Trophoblast cell (in vitro differentiated cells and primary cell): Measurements from ENCODE around the gene ADGRG3.

Experiments used
- DNase-seq, 2 donors: peaks; one replicate each; pipeline ENCODE4 v3.0.0-alpha.2; 2016
- H2AFZ ChIP-seq: 2 replicates; pipeline ENCODE4 v1.6.1; 2013; ENCODE audit warnings: low read length, moderate library complexity, mild to moderate bottlenecking; ENCODE audit not compliant: insufficient read depth, poor library complexity
- H2AK5ac ChIP-seq: 2 replicates; pipeline ENCODE4 v1.6.1; 2013; ENCODE audit warnings: mild to moderate bottlenecking, low read length
- H2BK120ac ChIP-seq: 2 replicates; pipeline ENCODE4 v1.6.1; 2013; ENCODE audit warnings: low read length, mild to moderate bottlenecking, moderate library complexity; ENCODE audit not compliant: insufficient read depth, poor library complexity
- H2BK12ac ChIP-seq: 2 replicates; pipeline ENCODE4 v1.6.1; 2013; ENCODE audit warnings: mild to moderate bottlenecking, low read length, moderate library complexity
- H2BK5ac ChIP-seq: 2 replicates; pipeline ENCODE4 v1.6.1; 2013; ENCODE audit warnings: low read length, low read depth, moderate library complexity, mild to moderate bottlenecking; ENCODE audit not compliant: poor library complexity
- H3K14ac ChIP-seq: 2 replicates; pipeline ENCODE4 v1.6.1; 2013; ENCODE audit warnings: mild to moderate bottlenecking, low read length
- H3K18ac ChIP-seq: 2 replicates; pipeline ENCODE4 v1.6.1; 2013; ENCODE audit warnings: mild to moderate bottlenecking, low read length
- H3K23ac ChIP-seq: 2 replicates; pipeline ENCODE4 v1.6.1; 2013; ENCODE audit warnings: low read length
- H3K27ac ChIP-seq: 2 replicates; pipeline ENCODE4 v1.5.1; 2013; ENCODE audit warnings: low read depth, mild to moderate bottlenecking, inconsistent platforms, low read length, moderate library complexity
- H3K27me3 ChIP-seq: 2 replicates; pipeline ENCODE4 v1.6.1; 2013; ENCODE audit warnings: inconsistent platforms, mild to moderate bottlenecking, low read length, moderate library complexity; ENCODE audit not compliant: insufficient read depth
- H3K36me3 ChIP-seq, 2 experiments: 1 replicate in 1 of 2; 2 replicates in 1 of 2; pipeline ENCODE4 v1.6.1; 2013; ENCODE audit warnings: low read length in 2 of 2, mild to moderate bottlenecking in 2 of 2, moderate library complexity in 1 of 2; ENCODE audit not compliant: insufficient read depth in 2 of 2, control insufficient read depth in 1 of 2
- H3K4ac ChIP-seq: 2 replicates; pipeline ENCODE4 v1.6.1; 2013; ENCODE audit warnings: low read depth, mild to moderate bottlenecking, low read length, moderate library complexity
- H3K4me1 ChIP-seq, 2 experiments: 1 replicate in 1 of 2; 2 replicates in 1 of 2; pipeline ENCODE4 v1.6.1; 2013; ENCODE audit warnings: low read length in 2 of 2, mild to moderate bottlenecking in 2 of 2, moderate library complexity in 1 of 2; ENCODE audit not compliant: insufficient read depth in 2 of 2, control insufficient read depth in 1 of 2
- H3K4me2 ChIP-seq: 2 replicates; pipeline ENCODE4 v1.6.1; 2013; ENCODE audit warnings: inconsistent platforms, mild to moderate bottlenecking, low read length, moderate library complexity
- H3K4me3 ChIP-seq: 2 replicates; pipeline ENCODE4 v1.5.1; 2013; ENCODE audit warnings: mild to moderate bottlenecking, low read depth, low read length, inconsistent platforms
- H3K79me1 ChIP-seq: one replicate; pipeline ENCODE4 v1.6.1; 2013; ENCODE audit warnings: low read length
- H3K79me2 ChIP-seq: 2 replicates; pipeline ENCODE4 v1.6.1; 2013; ENCODE audit warnings: low read length, mild to moderate bottlenecking; ENCODE audit not compliant: control insufficient read depth, insufficient read depth, poor library complexity
- H3K9ac ChIP-seq: 2 replicates; pipeline ENCODE4 v1.6.1; 2013; ENCODE audit warnings: mild to moderate bottlenecking, low read length
- H3K9me3 ChIP-seq: 2 replicates; pipeline ENCODE4 v1.6.1; 2013; ENCODE audit warnings: low read depth, mild to moderate bottlenecking, control low read depth, inconsistent platforms, low read length; ENCODE audit not compliant: insufficient read depth
- H4K12ac ChIP-seq: 2 replicates; pipeline ENCODE4 v1.6.1; 2013; ENCODE audit warnings: low read depth, mild to moderate bottlenecking, low read length, moderate library complexity
- H4K8ac ChIP-seq: 2 replicates; pipeline ENCODE4 v1.6.1; 2013; ENCODE audit warnings: low read depth, mild to moderate bottlenecking, low read length, moderate library complexity
- H4K91ac ChIP-seq: one replicate; pipeline ENCODE4 v1.6.1; 2013; ENCODE audit warnings: low read depth, mild to moderate bottlenecking, low read length, moderate library complexity
- WGBS: extraction: QIAGEN DNeasy Blood & Tissue Kit; methylation state at CpG from one replicate; pipeline ENCODE4 v1.1.7; 2013; ENCODE audit warnings: missing lambda C conversion rate; ENCODE audit not compliant: insufficient read length, insufficient coverage; ENCODE audit errors: extremely low coverage; 5-methylcytosine and 5-hydroxymethylcytosine counted together

The ADGRG3 gene

DNA sequence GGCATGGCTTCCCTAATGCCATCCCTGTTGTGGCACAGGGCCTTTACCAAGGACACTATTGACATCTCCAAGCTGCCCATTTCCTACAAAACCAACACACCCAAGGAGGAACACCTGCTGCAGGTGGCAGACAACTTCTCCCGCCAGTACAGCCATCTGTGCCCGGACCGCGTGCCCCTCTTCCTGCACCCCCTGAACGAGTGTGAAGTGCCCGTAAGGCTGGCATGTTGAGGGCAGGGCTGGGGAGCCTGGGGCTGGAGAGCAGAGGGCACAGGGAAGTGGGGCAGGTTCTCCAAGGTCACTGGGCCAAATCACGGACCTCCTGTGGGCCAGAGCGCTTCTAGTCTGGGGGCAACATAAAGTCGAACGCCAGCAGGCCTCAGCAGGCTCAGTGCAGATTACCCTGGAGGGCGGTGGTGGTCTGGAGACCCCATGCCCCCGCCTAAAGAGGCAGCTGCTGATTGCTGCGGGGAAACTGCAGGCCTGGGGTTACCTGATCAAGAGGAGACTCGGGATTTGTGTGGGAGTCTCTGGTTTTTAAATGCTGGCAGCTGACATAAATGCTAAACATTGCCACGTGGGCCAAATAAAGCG, 30.8 kb downstream of the ADGRG3 start:
- peaks cover 2% of the 10 kb centered on the region for H3K9me3 ChIP-seq
- no peak overlapping the region for H3K27ac ChIP-seq
- no peak for DNase-seq
- no peak overlapping the region for H3K14ac ChIP-seq
- H4K8ac ChIP-seq, result no peak overlapping the region
- peaks cover 17 to 19% of the 10 kb centered on the region in 2 experiments for H3K4me1 ChIP-seq
- WGBS, result no CpG with 5 or more reads among the region's 16 CpGs
- peaks cover 3% of the 10 kb centered on the region for H3K79me1 ChIP-seq
- no peaks in the 10 kb centered on the region for H3K27me3 ChIP-seq
- peak overlapping the region; percentile 15 for H2BK120ac ChIP-seq
- H2BK12ac ChIP-seq, result no peak overlapping the region
- H3K4me3 ChIP-seq, result no peak overlapping the region
- H2AFZ ChIP-seq, result no peak overlapping the region
- H3K18ac ChIP-seq, result no peak overlapping the region
- no peak overlapping the region for H4K91ac ChIP-seq
- no peak overlapping the region for H2BK5ac ChIP-seq
- H3K36me3 ChIP-seq, result no peaks in the 10 kb centered on the region
- no peak overlapping the region for H3K9ac ChIP-seq
- H3K79me2 ChIP-seq, result no peaks in the 10 kb centered on the region
- no peak overlapping the region for H3K23ac ChIP-seq
- H3K4ac ChIP-seq, result no peak overlapping the region
- H2AK5ac ChIP-seq, result no peak overlapping the region
- no peak overlapping the region for H4K12ac ChIP-seq
- H3K4me2 ChIP-seq, result no peak overlapping the region

DNA sequence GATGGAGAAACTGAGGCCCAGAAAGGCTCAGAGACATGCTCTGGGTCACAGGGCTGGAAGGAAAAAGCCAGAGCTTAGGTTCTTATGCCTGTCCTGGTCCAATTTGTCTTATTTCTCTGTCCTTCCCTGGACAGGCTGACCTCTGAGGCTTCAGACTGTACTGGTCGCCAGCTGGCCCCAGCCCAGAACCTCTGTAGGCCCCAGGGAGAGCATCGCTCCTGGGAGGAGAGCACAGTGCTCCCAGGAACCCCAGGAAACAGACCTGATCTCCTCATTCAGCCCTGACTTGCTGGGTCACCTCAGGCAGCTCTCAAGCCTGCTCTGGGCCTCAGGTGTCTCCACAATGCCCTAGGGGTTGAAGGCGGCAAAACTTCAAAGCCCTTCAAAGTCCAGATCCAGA, 31.4 kb downstream of the ADGRG3 start:
- H3K9ac ChIP-seq, result no peak overlapping the region
- H3K79me2 ChIP-seq, result no peaks in the 10 kb centered on the region
- no peak overlapping the region for H2BK12ac ChIP-seq
- H3K23ac ChIP-seq, result no peak overlapping the region
- H3K18ac ChIP-seq, result no peak overlapping the region
- no peak overlapping the region for H3K27ac ChIP-seq
- H2BK120ac ChIP-seq, result no peak overlapping the region
- no peak overlapping the region for H3K4me2 ChIP-seq
- H4K12ac ChIP-seq, result no peak overlapping the region
- H3K79me1 ChIP-seq, result peaks cover 3% of the 10 kb centered on the region
- no peak overlapping the region for H4K91ac ChIP-seq
- H3K4me1 ChIP-seq, result peaks cover 17 to 19% of the 10 kb centered on the region in 2 experiments
- no peak overlapping the region for H2AK5ac ChIP-seq
- WGBS, result no CpG with 5 or more reads among the region's 3 CpGs
- H3K4me3 ChIP-seq, result no peak overlapping the region
- no peak overlapping the region for H4K8ac ChIP-seq
- H3K14ac ChIP-seq, result no peak overlapping the region
- H2BK5ac ChIP-seq, result no peak overlapping the region
- no peaks in the 10 kb centered on the region for H3K9me3 ChIP-seq
- H3K27me3 ChIP-seq, result no peaks in the 10 kb centered on the region
- no peaks in the 10 kb centered on the region for H3K36me3 ChIP-seq
- peak; percentile 8 to 54 for DNase-seq
- no peak overlapping the region for H2AFZ ChIP-seq
- H3K4ac ChIP-seq, result no peak overlapping the region

DNA sequence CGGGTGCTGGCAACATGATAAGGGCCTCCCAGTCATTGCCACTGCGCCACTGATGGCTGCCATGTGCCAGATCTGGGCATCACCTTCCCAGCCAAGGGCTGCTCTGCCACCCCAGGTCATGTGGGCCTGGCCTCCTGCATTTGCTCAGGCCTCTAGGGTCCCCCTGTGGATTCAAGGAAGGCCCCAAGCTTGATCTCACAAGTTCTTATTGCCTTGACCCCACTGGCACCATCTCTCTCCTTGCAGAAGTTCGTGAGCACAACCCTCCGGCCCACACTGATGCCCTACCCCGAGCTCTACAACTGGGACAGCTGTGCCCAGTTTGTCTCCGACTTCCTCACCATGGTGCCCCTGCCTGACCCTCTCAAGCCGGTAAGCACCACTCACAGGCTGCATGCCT, 31.8 kb downstream of the ADGRG3 start:
- H3K4me3 ChIP-seq, result no peak overlapping the region
- no peaks in the 10 kb centered on the region for H3K79me2 ChIP-seq
- H3K4me1 ChIP-seq, result peaks cover 17 to 19% of the 10 kb centered on the region in 2 experiments
- H3K36me3 ChIP-seq, result no peaks in the 10 kb centered on the region
- H3K27ac ChIP-seq, result no peak overlapping the region
- H3K27me3 ChIP-seq, result no peaks in the 10 kb centered on the region
- H3K4ac ChIP-seq, result no peak overlapping the region
- no peak overlapping the region for H3K9ac ChIP-seq
- no peak overlapping the region for H3K23ac ChIP-seq
- H4K8ac ChIP-seq, result peak overlapping the region; percentile 15
- H3K4me2 ChIP-seq, result no peak overlapping the region
- no peak overlapping the region for H3K14ac ChIP-seq
- peak overlapping the region; percentile 52 for H2AK5ac ChIP-seq
- no peak overlapping the region for H4K91ac ChIP-seq
- peak overlapping the region; percentile 42 for H2BK12ac ChIP-seq
- H3K79me1 ChIP-seq, result peaks cover 3% of the 10 kb centered on the region
- peak overlapping the region; percentile 68 for H2BK120ac ChIP-seq
- peak overlapping the region; percentile 35 for H2AFZ ChIP-seq
- no peak overlapping the region for H3K18ac ChIP-seq
- DNase-seq, result no peak
- no peak overlapping the region for H4K12ac ChIP-seq
- no peak overlapping the region for H2BK5ac ChIP-seq
- no CpG with 5 or more reads among the region's 7 CpGs for WGBS
- peaks cover under 1% of the 10 kb centered on the region for H3K9me3 ChIP-seq

DNA sequence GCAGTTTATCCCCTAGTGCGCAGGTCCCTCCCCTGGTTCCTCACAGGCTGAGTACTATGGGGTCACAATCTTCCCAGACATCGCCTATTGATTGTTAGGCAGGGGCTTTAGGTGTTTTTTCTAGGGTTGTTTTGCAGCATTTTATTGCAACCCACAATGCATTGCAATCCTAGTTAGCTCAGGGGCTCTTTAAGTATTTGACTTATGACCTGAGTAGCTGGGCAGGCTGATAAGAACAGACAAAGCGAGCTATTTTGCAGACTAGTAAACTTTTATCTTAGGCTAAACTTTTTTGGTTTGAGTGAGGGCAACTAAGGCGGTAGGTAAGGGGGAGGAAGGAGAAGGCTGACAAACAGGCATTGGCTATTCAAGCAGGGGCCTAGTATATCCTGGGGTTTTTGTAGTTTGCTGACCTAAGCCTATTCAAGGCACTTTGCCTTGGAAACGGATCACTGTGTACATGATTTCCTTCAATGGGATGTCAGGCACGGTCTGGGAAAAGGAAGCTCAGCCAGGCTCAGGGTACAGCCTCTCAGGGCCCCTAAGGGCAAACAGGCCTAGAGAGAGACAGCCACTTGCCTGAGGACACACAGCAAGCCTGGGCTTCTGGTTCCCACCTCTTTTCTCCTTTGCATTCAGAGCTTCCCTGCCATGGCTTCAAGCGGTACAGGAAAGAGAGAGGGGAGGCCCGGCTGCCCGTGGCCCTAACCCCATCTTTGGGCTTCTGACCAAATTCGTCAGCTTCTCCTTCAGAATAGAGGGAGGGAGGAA, 32.9 kb downstream of the ADGRG3 start:
- no peak overlapping the region for H2AK5ac ChIP-seq
- H3K4ac ChIP-seq, result no peak overlapping the region
- peaks cover 8% of the 10 kb centered on the region for H3K9me3 ChIP-seq
- peak overlapping the region; percentile 0 for H4K8ac ChIP-seq
- no peak overlapping the region for H3K9ac ChIP-seq
- no peak overlapping the region for H3K4me2 ChIP-seq
- H2BK120ac ChIP-seq, result no peak overlapping the region
- peaks cover 3% of the 10 kb centered on the region for H3K79me1 ChIP-seq
- H2BK5ac ChIP-seq, result peak overlapping the region; percentile 1
- H3K23ac ChIP-seq, result no peak overlapping the region
- H4K12ac ChIP-seq, result no peak overlapping the region
- no peaks in the 10 kb centered on the region for H3K27me3 ChIP-seq
- H3K14ac ChIP-seq, result no peak overlapping the region
- WGBS, result no CpG with 5 or more reads among the region's 10 CpGs
- no peak overlapping the region for H2AFZ ChIP-seq
- peak; percentile 81 to 87 for DNase-seq
- H3K27ac ChIP-seq, result peak overlapping the region; percentile 35
- H3K79me2 ChIP-seq, result no peaks in the 10 kb centered on the region
- no peaks in the 10 kb centered on the region for H3K36me3 ChIP-seq
- peaks cover 17 to 19% of the 10 kb centered on the region in 2 experiments for H3K4me1 ChIP-seq
- H3K18ac ChIP-seq, result no peak overlapping the region
- H3K4me3 ChIP-seq, result no peak overlapping the region
- no peak overlapping the region for H2BK12ac ChIP-seq
- no peak overlapping the region for H4K91ac ChIP-seq
